GM21447 (cell line): Measurements from ENCODE around the gene OLFML2B.

Source experiments
- ATAC-seq: cut with Tn5 transposase; IDR thresholded peaks from one replicate; pipeline ENCODE4 v1.9.1; 2021; ENCODE audit not compliant: unreplicated experiment

OLFML2B gene

GRCh38 chr1:161981735-161982506 lies 41.7 kb downstream of the OLFML2B start:
- ATAC-seq, result no peak

GRCh38 chr1:161981126-161981525 lies 42.5 kb downstream of the OLFML2B start:
- no peak for ATAC-seq

GRCh38 chr1:161978011-161978790 lies 45.5 kb downstream of the OLFML2B start:
- no peak for ATAC-seq

- no peak for ATAC-seq
Observed at GRCh38 chr1:161973924-161974845, 49.5 kb downstream of the OLFML2B start.

GRCh38 chr1:161972828-161973227 lies 50.8 kb downstream of the OLFML2B start:
- ATAC-seq, result no peak

- ATAC-seq, result no peak
Observed at GRCh38 chr1:161970633-161971032, 53.0 kb downstream of the OLFML2B start.

GRCh38 chr1:161970036-161970435 lies 53.6 kb downstream of the OLFML2B start:
- no peak for ATAC-seq

GRCh38 chr1:161966067-161966466 lies 57.6 kb downstream of the OLFML2B start:
- no peak for ATAC-seq

- ATAC-seq, result peak; percentile 95
Observed at GRCh38 chr1:161962091-161962887, 61.4 kb downstream of the OLFML2B start.

- ATAC-seq, result no peak
Observed at GRCh38 chr1:161958425-161958824, 65.2 kb downstream of the OLFML2B start.

- no peak for ATAC-seq
Observed at GRCh38 chr1:161956930-161957329, 66.7 kb downstream of the OLFML2B start.

GRCh38 chr1:161956097-161956496 lies 67.6 kb downstream of the OLFML2B start:
- ATAC-seq, result no peak

- ATAC-seq, result no peak
Observed at GRCh38 chr1:161955606-161956005, 68.1 kb downstream of the OLFML2B start.

GRCh38 chr1:161954466-161954865 lies 69.2 kb downstream of the OLFML2B start:
- ATAC-seq, result no peak

GRCh38 chr1:161954050-161954449 lies 69.6 kb downstream of the OLFML2B start:
- ATAC-seq, result no peak

GRCh38 chr1:161953256-161953920 lies 70.3 kb downstream of the OLFML2B start:
- ATAC-seq, result no peak

GRCh38 chr1:161952607-161953172 lies 71.0 kb downstream of the OLFML2B start:
- no peak for ATAC-seq

GRCh38 chr1:161951646-161952045 lies 72.0 kb downstream of the OLFML2B start:
- ATAC-seq, result no peak

GRCh38 chr1:161950377-161950776 lies 73.3 kb downstream of the OLFML2B start:
- ATAC-seq, result no peak

- ATAC-seq, result no peak
Observed at GRCh38 chr1:161949548-161949947, 74.1 kb downstream of the OLFML2B start.
